Activated CD8-positive, alpha-beta T cell treated with anti-CD3 and anti-CD28 coated beads for 36 hours (primary cell): Measurements from ENCODE around the gene SLIT1. TPM values are rescaled to one million over a fixed set of nuclear protein-coding genes. Genes with fewer than 3 reads are reported as not detected.
A peak's percentile ranks its signal among the peaks of the same experiment; 100 is the strongest.

Source experiments
- ATAC-seq: fragments of 200-7000 bp; cut with Tn5 transposase; one replicate; pipeline ENCODE4 v1.10.0; 2021; ENCODE audit warnings: mild to moderate bottlenecking, moderate library complexity
- CTCF ChIA-PET: fragments of 350-600 bp; sonication (Branson Sonifier 250); formaldehyde crosslinking; loops from one replicate; lab custom pipeline; 2021; ENCODE audit warnings: antibody characterized with exemption; lab: Charles Lee
- POLR2A ChIA-PET: fragments of 350-600 bp; sonication (Branson Sonifier 250); formaldehyde crosslinking; loops from one replicate; lab custom pipeline; 2021; ENCODE audit warnings: antibody characterized with exemption; lab: Charles Lee
- DNase-seq: peaks from one replicate; pipeline ENCODE4 v3.0.0-alpha.2; 2020
- H3K27ac Mint-ChIP-seq: one replicate; pipeline ENCODE4 v1.8.0; 2021; ENCODE audit warnings: mild to moderate bottlenecking, mixed read lengths
- H3K27me3 Mint-ChIP-seq: one replicate; pipeline ENCODE4 v1.8.0; 2021; ENCODE audit warnings: mixed read lengths
- H3K36me3 Mint-ChIP-seq: one replicate; pipeline ENCODE4 v1.8.0; 2021; ENCODE audit warnings: low read depth, mixed read lengths
- H3K4me1 Mint-ChIP-seq: one replicate; pipeline ENCODE4 v1.8.0; 2021; ENCODE audit warnings: low read depth, mixed read lengths
- H3K4me3 Mint-ChIP-seq: one replicate; pipeline ENCODE4 v1.8.0; 2021; ENCODE audit warnings: mild to moderate bottlenecking, moderate library complexity, mixed read lengths
- H3K9me3 Mint-ChIP-seq: one replicate; pipeline ENCODE4 v1.8.0; 2021; ENCODE audit warnings: mixed read lengths
- intact Hi-C: fragments of 100-400 bp; cut with micrococcal nuclease; formaldehyde crosslinking; loops from one replicate; pipeline ENCODE4 v1.10.0; 2022
- total RNA-seq, 2 experiments: library from RNA; stranded (reverse); gene quantifications; one replicate each; pipeline ENCODE4 v1.2.3, GENCODE V29; 2021
- TF ChIP-seq, protein P1 (sequence below): fragments of 200-600 bp; IDR thresholded peaks from one replicate; pipeline ENCODE4 v1.8.0; 2022; ENCODE audit warnings: antibody characterized with exemption, mild to moderate bottlenecking

SLIT1 gene
- total RNA-seq, 2 experiments from 2014 or later, result 0.34 to 1.2 TPM

DNA sequence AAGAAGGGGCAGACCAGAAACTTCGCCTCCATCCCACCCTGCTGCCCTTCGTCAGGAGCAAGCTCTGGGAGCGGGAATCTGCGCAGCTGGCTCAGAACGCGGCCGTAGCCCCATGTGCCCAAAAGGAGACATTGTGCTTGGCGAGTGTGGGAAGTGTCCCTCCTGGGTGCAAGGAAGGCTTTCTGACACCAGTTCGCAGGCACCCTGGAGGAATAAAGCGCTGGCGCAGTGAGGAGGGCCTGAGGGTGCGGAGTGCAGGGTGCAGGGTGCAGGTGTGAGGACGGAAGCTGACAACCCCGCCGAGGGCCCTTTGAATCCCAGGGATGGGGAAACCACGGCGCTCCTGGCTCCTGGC, 811 bp downstream of the SLIT1 start:
- H3K9me3 Mint-ChIP-seq, result no peaks in the 10 kb centered on the region
- H3K27ac Mint-ChIP-seq, result no peak overlapping the region
- ChIA-PET POLR2A (no interaction called here), CTCF (interaction anchor here (2.3 kb wide), 1 partner anchor 12 kb away, joined by 7 read pairs; no protein-coding TSS in a partner anchor)
- H3K36me3 Mint-ChIP-seq, result no peaks in the 10 kb centered on the region
- H3K27me3 Mint-ChIP-seq, result peaks cover 48% of the 10 kb centered on the region
- TF ChIP-seq, protein P1, sequence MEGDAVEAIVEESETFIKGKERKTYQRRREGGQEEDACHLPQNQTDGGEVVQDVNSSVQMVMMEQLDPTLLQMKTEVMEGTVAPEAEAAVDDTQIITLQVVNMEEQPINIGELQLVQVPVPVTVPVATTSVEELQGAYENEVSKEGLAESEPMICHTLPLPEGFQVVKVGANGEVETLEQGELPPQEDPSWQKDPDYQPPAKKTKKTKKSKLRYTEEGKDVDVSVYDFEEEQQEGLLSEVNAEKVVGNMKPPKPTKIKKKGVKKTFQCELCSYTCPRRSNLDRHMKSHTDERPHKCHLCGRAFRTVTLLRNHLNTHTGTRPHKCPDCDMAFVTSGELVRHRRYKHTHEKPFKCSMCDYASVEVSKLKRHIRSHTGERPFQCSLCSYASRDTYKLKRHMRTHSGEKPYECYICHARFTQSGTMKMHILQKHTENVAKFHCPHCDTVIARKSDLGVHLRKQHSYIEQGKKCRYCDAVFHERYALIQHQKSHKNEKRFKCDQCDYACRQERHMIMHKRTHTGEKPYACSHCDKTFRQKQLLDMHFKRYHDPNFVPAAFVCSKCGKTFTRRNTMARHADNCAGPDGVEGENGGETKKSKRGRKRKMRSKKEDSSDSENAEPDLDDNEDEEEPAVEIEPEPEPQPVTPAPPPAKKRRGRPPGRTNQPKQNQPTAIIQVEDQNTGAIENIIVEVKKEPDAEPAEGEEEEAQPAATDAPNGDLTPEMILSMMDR, result no peak
- DNase-seq, result no peak
- intact Hi-C loops, result no loop called here
- no peak for ATAC-seq
- H3K4me3 Mint-ChIP-seq, result peak overlapping the region; percentile 34
- peaks cover 7% of the 10 kb centered on the region for H3K4me1 Mint-ChIP-seq

DNA sequence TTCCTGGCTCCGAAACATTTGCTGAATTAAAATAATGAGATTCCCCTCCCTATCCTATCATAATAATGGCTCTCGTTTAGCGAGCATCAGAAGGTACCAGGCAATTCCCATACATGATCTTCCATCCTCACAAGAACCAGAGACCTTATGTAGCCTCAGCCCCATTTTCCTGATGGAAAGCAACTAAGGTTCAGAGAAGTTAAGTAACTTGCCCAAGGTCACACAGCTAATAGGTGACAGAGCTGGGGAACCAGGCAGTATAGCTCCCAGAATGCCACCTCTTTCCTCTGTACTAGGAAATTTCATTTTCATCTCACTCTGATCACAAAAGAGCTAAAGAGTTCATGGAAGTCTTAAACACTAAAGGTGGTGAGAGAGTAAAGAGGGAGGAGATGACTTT, 2.4 kb downstream of the SLIT1 start:
- TF ChIP-seq, protein P1, result no peak
- H3K4me3 Mint-ChIP-seq, result no peak overlapping the region
- ChIA-PET POLR2A (interaction anchor here (1.1 kb wide), 1 partner anchor 10 kb away, joined by 3 read pairs; no protein-coding TSS in a partner anchor), CTCF (interaction anchor here (1.4 to 2.1 kb wide), 4 partner anchors 11 to 110 kb away, joined by 3 to 8 read pairs (median 6); no protein-coding TSS in a partner anchor)
- peaks cover 54% of the 10 kb centered on the region for H3K27me3 Mint-ChIP-seq
- ATAC-seq (no peak), DNase-seq (no peak)
- no peaks in the 10 kb centered on the region for H3K36me3 Mint-ChIP-seq
- intact Hi-C loops, result no loop called here
- no peaks in the 10 kb centered on the region for H3K9me3 Mint-ChIP-seq
- peaks cover 7% of the 10 kb centered on the region for H3K4me1 Mint-ChIP-seq
- no peak overlapping the region for H3K27ac Mint-ChIP-seq

DNA sequence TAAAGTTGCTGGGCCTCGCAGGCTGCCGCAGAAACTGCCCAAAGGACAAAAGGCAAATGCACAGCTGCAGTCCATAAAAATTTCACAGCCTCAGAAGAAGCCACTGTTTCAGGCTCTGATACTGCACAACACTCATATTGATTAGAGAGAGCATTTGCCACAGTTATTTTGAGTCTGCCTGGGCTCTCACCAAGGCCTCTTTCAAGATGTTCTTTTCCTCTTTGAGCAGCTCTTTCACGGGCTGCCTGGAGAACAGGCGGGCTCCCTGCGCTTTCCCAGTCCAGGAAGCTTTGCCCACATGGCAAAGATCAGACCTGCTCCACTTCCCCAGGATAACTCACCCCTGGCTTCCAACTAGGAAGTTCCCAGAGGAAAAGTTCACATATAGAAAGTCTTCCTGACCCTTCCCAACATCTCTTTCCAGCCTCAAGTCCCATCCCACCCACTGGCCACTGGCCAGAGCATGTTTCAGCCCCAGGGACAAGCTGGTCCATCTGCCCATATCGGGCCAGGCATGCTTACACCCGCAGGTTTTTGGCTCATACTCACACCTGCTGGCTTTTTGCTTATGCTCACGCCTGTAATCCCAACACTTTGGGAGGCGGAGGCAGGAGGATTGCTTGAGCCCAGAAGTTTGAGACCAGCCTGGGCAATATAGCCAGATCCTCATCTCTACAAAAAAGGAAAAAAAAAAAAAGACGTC, 3.3 kb downstream of the SLIT1 start:
- Mint-ChIP-seq H3K4me1 (peaks cover 7% of the 10 kb centered on the region), H3K27ac (no peak overlapping the region), H3K27me3 (peaks cover 50% of the 10 kb centered on the region), H3K4me3 (no peak overlapping the region), H3K9me3 (no peaks in the 10 kb centered on the region), H3K36me3 (no peaks in the 10 kb centered on the region)
- POLR2A ChIA-PET, result interaction anchor here (1.1 kb wide), 1 partner anchor 11 kb away, joined by 3 read pairs; no protein-coding TSS in a partner anchor
- TF ChIP-seq, protein P1, result no peak
- no peak for ATAC-seq
- intact Hi-C loops, result no loop called here
- CTCF ChIA-PET, result interaction anchor here (1.7 to 2.1 kb wide), 3 partner anchors 14 to 109 kb away, joined by 5 to 8 read pairs (median 7); no protein-coding TSS in a partner anchor
- no peak for DNase-seq

DNA sequence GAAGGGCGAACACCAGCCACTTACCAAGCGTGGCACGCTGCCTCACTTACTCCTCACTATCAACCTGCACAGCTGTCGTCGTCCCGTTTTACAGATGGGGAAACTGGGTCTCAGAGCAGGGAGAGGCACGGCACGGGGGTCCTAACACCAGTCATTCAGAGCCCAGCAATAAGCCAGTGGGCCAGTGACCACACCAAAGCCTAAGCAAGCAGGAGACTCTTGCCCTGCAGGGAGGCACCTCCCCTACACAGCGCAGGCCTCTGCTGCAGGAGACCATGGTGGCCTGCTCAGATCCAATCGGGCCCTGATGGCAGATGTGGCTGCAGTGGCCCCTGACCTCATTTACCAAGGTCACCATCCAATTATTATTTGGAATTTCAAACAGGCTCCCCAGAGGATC, 4.8 kb downstream of the SLIT1 start:
- DNase-seq (no peak), ATAC-seq (no peak)
- Mint-ChIP-seq H3K9me3 (no peaks in the 10 kb centered on the region), H3K36me3 (no peaks in the 10 kb centered on the region), H3K27ac (no peak overlapping the region), H3K4me1 (peaks cover 5% of the 10 kb centered on the region), H3K27me3 (peaks cover 35% of the 10 kb centered on the region), H3K4me3 (no peak overlapping the region)
- POLR2A ChIA-PET, result interaction anchor here (1.4 kb wide), 1 partner anchor 9 kb away, joined by 4 read pairs; no protein-coding TSS in a partner anchor
- TF ChIP-seq, protein P1, result no peak
- CTCF ChIA-PET, result interaction anchor here (1.1 to 2.5 kb wide), 2 partner anchors 16 to 99 kb away, joined by 3 to 11 read pairs; no protein-coding TSS in a partner anchor
- intact Hi-C loops, result no loop called here

DNA sequence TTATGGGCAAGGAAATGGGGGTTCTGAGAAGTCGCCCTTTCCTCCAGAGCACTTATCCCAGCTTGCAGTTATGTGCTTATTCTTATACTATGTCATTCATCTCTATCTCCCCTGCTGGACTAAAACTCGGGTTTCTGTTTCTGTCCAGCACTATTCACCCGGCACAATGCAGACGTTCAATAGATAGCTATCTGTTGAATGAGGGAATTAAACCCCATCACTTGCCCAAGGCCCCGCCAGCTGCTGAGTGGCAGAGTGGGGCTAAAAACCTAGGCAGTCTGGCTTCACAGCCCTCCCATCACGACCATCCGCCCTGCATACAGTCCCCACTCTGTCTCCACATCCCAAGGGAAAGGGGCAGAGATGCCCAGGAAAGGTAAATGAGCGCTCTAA, 5.4 kb downstream of the SLIT1 start:
- H3K27me3 Mint-ChIP-seq, result peaks cover 33% of the 10 kb centered on the region

More for the DNA sequence above, 5.4 kb downstream of the SLIT1 start:
- Mint-ChIP-seq H3K4me1 (peaks cover 4% of the 10 kb centered on the region), H3K4me3 (no peak overlapping the region), H3K9me3 (no peaks in the 10 kb centered on the region), H3K36me3 (no peaks in the 10 kb centered on the region), H3K27ac (no peak overlapping the region)
- ChIA-PET POLR2A (interaction anchor here (1.4 kb wide), 1 partner anchor 8 kb away, joined by 4 read pairs; no protein-coding TSS in a partner anchor), CTCF (interaction anchor here (1.2 to 2.5 kb wide), 3 partner anchors 17 to 107 kb away, joined by 3 to 11 read pairs (median 6); no protein-coding TSS in a partner anchor)
- intact Hi-C loops, result no loop called here
- TF ChIP-seq, protein P1, result no peak
- DNase-seq, result no peak
- ATAC-seq, result no peak
